Panc1 (cell line): Measurements from ENCODE around the gene NOTUM. TPM values are rescaled to one million over a fixed set of nuclear protein-coding genes. Genes with fewer than 3 reads are reported as not detected.

Source experiments
- ATAC-seq: fragments of 200-7000 bp; cut with Tn5 transposase; 2 replicates; pipeline ENCODE4 v1.9.1; 2020; ENCODE audit warnings: mild to moderate bottlenecking, moderate library complexity
- BruUV-seq: library from RNA; stranded (reverse); fragments of 400-500 nt; replicated peaks from 2 replicates; lab custom pipeline; 2021; lab: Mats Ljungman, UMichigan
- CTCF ChIA-PET: fragments of 300-600 bp; sonication (Branson Sonifier 250); formaldehyde crosslinking; loops from one replicate; lab custom pipeline; 2022; ENCODE audit warnings: antibody characterized with exemption; lab: Charles Lee
- POLR2A ChIA-PET: fragments of 300-600 bp; sonication (Branson Sonifier 250); formaldehyde crosslinking; loops from one replicate; lab custom pipeline; 2022; ENCODE audit warnings: antibody characterized with exemption; lab: Charles Lee
- DNase-seq: peaks from one replicate; pipeline ENCODE4 v3.0.0-alpha.2; 2010; ENCODE audit warnings: low read depth, low spot score
- H3K27ac ChIP-seq: 2 replicates; pipeline ENCODE4 v1.5.1; 2011; ENCODE audit warnings: mild to moderate bottlenecking, low read length, inconsistent platforms
- H3K27me3 ChIP-seq: fragments of 200-500 bp; sonication (Bioruptor generic); 2 replicates; pipeline ENCODE4 v1.6.0; 2014; ENCODE audit warnings: low read length, inconsistent platforms; ENCODE audit not compliant: control insufficient read depth, insufficient read depth
- H3K36me3 ChIP-seq: fragments of 200-500 bp; sonication (Bioruptor generic); 2 replicates; pipeline ENCODE4 v1.5.1; 2014; ENCODE audit warnings: inconsistent platforms, mild to moderate bottlenecking, low read length, moderate library complexity; ENCODE audit not compliant: control insufficient read depth, insufficient read depth
- H3K4me1 ChIP-seq: 2 replicates; pipeline ENCODE4 v1.5.1; 2011; ENCODE audit warnings: inconsistent platforms, mild to moderate bottlenecking, low read length, moderate library complexity; ENCODE audit not compliant: control insufficient read depth, insufficient read depth
- H3K4me3 ChIP-seq, 2 experiments: 2 replicates each; pipeline ENCODE4 v1.5.1; 2011 to 2012; ENCODE audit warnings: low read depth in 2 of 2, low read length in 2 of 2, mild to moderate bottlenecking in 2 of 2, inconsistent platforms in 1 of 2, moderate library complexity in 1 of 2
- H3K9me3 ChIP-seq: fragments of 200-500 bp; sonication (Bioruptor generic); 2 replicates; pipeline ENCODE4 v1.5.1; 2014; ENCODE audit warnings: low read depth, mild to moderate bottlenecking, inconsistent platforms, low read length, moderate library complexity; ENCODE audit not compliant: control insufficient read depth, insufficient read depth
- POLR2AphosphoS5 ChIP-seq: IDR thresholded peaks from 2 replicates; pipeline ENCODE4 v1.6.1; 2012; ENCODE audit warnings: mild to moderate bottlenecking, low read depth, low read length, moderate library complexity
- REST ChIP-seq, 2 experiments: IDR thresholded peaks; 2 replicates each; pipeline ENCODE4 v1.6.1; 2011 to 2012; ENCODE audit warnings: low read depth in 2 of 2, control low read depth in 1 of 2, low read length in 1 of 2, mild to moderate bottlenecking in 1 of 2, moderate library complexity in 1 of 2; ENCODE audit not compliant: insufficient read depth in 1 of 2
- SIN3A ChIP-seq: IDR thresholded peaks from 2 replicates; pipeline ENCODE4 v1.6.1; 2012; ENCODE audit warnings: low read depth, mild to moderate bottlenecking, low read length, moderate library complexity, borderline replicate concordance; ENCODE audit not compliant: insufficient read depth
- TCF7L2 ChIP-seq: IDR thresholded peaks from 2 replicates; pipeline ENCODE4 v1.6.1; 2011; ENCODE audit warnings: mild to moderate bottlenecking, low read depth, low read length, inconsistent platforms
- in situ Hi-C: cut with HindIII; loops from 2 replicates; pipeline ENCODE4 v1.10.0; 2016; ENCODE audit warnings: low sequenced_read_pairs, low pct_unique_long_range_greater_than_20kb
- intact Hi-C: fragments of 100-400 bp; cut with micrococcal nuclease; formaldehyde crosslinking; loops from one replicate; pipeline ENCODE4 v1.10.0; 2022; ENCODE audit not compliant: unreplicated experiment
- total RNA-seq: library from RNA; stranded (reverse); gene quantifications from one replicate; pipeline ENCODE4 v1.2.1, GENCODE V29; 2021; ENCODE audit not compliant: unreplicated experiment
- TF ChIP-seq, protein P1 (sequence below): fragments of 450-650 bp; IDR thresholded peaks from 2 replicates; pipeline ENCODE4 v1.5.1; 2017; ENCODE audit warnings: mild to moderate bottlenecking

The NOTUM gene
- total RNA-seq, 1 experiment from 2014 or later: 2.0 TPM

GRCh38 chr17:81939218-81939617, 21.8 kb downstream of the NOTUM start:
- H3K4me1 ChIP-seq: peaks cover 8% of the 10 kb centered on the region; the same call in 1 of the 2 replicates
- BruUV-seq: no TSS peak
- in situ Hi-C loops: no loop called here
- no peak overlapping the region for H3K4me3 ChIP-seq
- intact Hi-C loops: no loop called here
- no peaks in the 10 kb centered on the region for H3K9me3 ChIP-seq
- no peak overlapping the region for H3K27ac ChIP-seq
- CTCF ChIA-PET: no interaction called here
- H3K36me3 ChIP-seq: peaks cover 3% of the 10 kb centered on the region; the same call in 1 of the 2 replicates
- H3K27me3 ChIP-seq: no peaks in the 10 kb centered on the region
- no peak for ATAC-seq
- POLR2A ChIA-PET: interaction anchor here (0.6 kb wide), 1 partner anchor 387 kb away, joined by 3 read pairs; no protein-coding TSS in a partner anchor
- no peak for TF ChIP-seq SIN3A
- TF ChIP-seq, protein P1, sequence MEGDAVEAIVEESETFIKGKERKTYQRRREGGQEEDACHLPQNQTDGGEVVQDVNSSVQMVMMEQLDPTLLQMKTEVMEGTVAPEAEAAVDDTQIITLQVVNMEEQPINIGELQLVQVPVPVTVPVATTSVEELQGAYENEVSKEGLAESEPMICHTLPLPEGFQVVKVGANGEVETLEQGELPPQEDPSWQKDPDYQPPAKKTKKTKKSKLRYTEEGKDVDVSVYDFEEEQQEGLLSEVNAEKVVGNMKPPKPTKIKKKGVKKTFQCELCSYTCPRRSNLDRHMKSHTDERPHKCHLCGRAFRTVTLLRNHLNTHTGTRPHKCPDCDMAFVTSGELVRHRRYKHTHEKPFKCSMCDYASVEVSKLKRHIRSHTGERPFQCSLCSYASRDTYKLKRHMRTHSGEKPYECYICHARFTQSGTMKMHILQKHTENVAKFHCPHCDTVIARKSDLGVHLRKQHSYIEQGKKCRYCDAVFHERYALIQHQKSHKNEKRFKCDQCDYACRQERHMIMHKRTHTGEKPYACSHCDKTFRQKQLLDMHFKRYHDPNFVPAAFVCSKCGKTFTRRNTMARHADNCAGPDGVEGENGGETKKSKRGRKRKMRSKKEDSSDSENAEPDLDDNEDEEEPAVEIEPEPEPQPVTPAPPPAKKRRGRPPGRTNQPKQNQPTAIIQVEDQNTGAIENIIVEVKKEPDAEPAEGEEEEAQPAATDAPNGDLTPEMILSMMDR: no peak
- no peak for TF ChIP-seq TCF7L2
- TF ChIP-seq POLR2AphosphoS5: no peak
- no peak for TF ChIP-seq REST (IDR thresholded peaks at IDR 0.05; ENCODE audit: insufficient read depth in 1 of 2, low read depth in 2 of 2, low read length in 1 of 2)
- no peak for DNase-seq

GRCh38 chr17:81935709-81936084, 25.3 kb downstream of the NOTUM start:
- ATAC-seq (no peak), DNase-seq (no peak)
- CTCF ChIA-PET: interaction anchor here (0.7 kb wide), 1 partner anchor 11 kb away, joined by 7 read pairs; no protein-coding TSS in a partner anchor
- peak overlapping the region; percentile 5; the same call in 1 of the 2 replicates for H3K27ac ChIP-seq
- peak overlapping the region; percentile 66 to 92 for H3K4me3 ChIP-seq
- H3K4me1 ChIP-seq: peaks cover 22% of the 10 kb centered on the region
- in situ Hi-C loops (no loop called here), intact Hi-C loops (no loop called here)
- peaks cover 3% of the 10 kb centered on the region; the same call in 1 of the 2 replicates for H3K36me3 ChIP-seq
- no TSS peak for BruUV-seq
- POLR2A ChIA-PET: interaction anchor here (0.6 to 1.1 kb wide), 3 partner anchors 19 to 232 kb away, joined by 3 to 5 read pairs (median 4); partner anchors contain the start of gene MRPL12
- no peaks in the 10 kb centered on the region for H3K27me3 ChIP-seq
- no peaks in the 10 kb centered on the region for H3K9me3 ChIP-seq
- TF ChIP-seq POLR2AphosphoS5 (no peak), SIN3A (no peak), TCF7L2 (no peak)
